HL-60 (cell line): ENCODE results near the gene SCUBE2.

Source experiments
- DNase-seq, 2 experiments: peaks; one replicate each; pipeline ENCODE4 v3.0.0-alpha.2; 2010 to 2020; ENCODE audit warnings: low read depth in 1 of 2, low spot score in 1 of 2
- H3K27ac ChIP-seq: fragments of 250-450 bp; sonication (Bioruptor Pico); replicated peaks from 2 replicates; pipeline ENCODE4 v1.5.1; 2020; ENCODE audit warnings: mild to moderate bottlenecking, moderate library complexity
- H3K27me3 ChIP-seq: fragments of 250-450 bp; sonication (Bioruptor Pico); 2 replicates; pipeline ENCODE4 v1.5.1; 2021; ENCODE audit warnings: mild to moderate bottlenecking, moderate library complexity; ENCODE audit not compliant: insufficient read depth, poor library complexity, severe bottlenecking
- H3K4me3 ChIP-seq: replicated peaks from 2 replicates; pipeline ENCODE4 v1.5.1; 2011; ENCODE audit warnings: mild to moderate bottlenecking, control low read depth, low read length; ENCODE audit not compliant: insufficient read depth
- GABPA ChIP-seq: IDR thresholded peaks from 2 replicates; pipeline ENCODE4 v1.6.1; 2012; ENCODE audit warnings: low read depth
- POLR2AphosphoS5 ChIP-seq: IDR thresholded peaks from 2 replicates; pipeline ENCODE4 v1.6.1; 2012; ENCODE audit warnings: low read depth
- SPI1 ChIP-seq: IDR thresholded peaks from 2 replicates; pipeline ENCODE4 v1.6.1; 2012; ENCODE audit warnings: low read depth, mild to moderate bottlenecking, borderline replicate concordance
- TF ChIP-seq, protein P1 (sequence below): IDR thresholded peaks from one replicate; pipeline ENCODE4 v1.5.1; 2011; ENCODE audit warnings: low read length, control low read depth, inconsistent platforms; ENCODE audit not compliant: insufficient read depth
- TF ChIP-seq, protein P2 (sequence below): IDR thresholded peaks from 2 replicates; pipeline ENCODE4 v1.6.1; 2012; ENCODE audit warnings: low read depth; ENCODE audit not compliant: insufficient replicate concordance

Gene SCUBE2

DNA sequence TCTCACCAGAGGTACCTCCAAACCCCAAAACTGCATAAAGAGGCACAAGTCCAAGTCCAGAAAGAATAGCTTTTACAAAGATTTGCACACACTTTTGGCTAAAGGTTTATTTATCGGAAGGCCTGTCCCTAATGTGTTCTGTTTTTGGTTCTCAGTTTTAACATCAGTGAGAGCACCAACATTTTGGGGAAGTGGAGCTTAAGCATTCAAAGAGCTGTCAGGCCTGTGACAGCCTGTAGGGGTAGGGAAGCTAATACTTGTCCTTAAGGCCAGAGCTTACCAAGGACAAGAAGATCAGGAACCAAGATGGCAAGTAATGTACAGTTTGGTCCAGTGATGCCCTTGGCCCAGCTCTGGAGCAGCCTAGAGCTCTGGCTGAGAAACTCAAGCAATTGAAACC, 38.9 kb upstream of the SCUBE2 start:
- Histone ChIP-seq H3K27ac (no peak overlapping the region), H3K4me3 (no peak overlapping the region), H3K27me3 (no peaks in the 10 kb centered on the region)
- peak in 1 of 2 experiments; percentile 55 for DNase-seq
- TF ChIP-seq, protein P1, sequence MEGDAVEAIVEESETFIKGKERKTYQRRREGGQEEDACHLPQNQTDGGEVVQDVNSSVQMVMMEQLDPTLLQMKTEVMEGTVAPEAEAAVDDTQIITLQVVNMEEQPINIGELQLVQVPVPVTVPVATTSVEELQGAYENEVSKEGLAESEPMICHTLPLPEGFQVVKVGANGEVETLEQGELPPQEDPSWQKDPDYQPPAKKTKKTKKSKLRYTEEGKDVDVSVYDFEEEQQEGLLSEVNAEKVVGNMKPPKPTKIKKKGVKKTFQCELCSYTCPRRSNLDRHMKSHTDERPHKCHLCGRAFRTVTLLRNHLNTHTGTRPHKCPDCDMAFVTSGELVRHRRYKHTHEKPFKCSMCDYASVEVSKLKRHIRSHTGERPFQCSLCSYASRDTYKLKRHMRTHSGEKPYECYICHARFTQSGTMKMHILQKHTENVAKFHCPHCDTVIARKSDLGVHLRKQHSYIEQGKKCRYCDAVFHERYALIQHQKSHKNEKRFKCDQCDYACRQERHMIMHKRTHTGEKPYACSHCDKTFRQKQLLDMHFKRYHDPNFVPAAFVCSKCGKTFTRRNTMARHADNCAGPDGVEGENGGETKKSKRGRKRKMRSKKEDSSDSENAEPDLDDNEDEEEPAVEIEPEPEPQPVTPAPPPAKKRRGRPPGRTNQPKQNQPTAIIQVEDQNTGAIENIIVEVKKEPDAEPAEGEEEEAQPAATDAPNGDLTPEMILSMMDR: peak; percentile 15
- TF ChIP-seq, protein P2, sequence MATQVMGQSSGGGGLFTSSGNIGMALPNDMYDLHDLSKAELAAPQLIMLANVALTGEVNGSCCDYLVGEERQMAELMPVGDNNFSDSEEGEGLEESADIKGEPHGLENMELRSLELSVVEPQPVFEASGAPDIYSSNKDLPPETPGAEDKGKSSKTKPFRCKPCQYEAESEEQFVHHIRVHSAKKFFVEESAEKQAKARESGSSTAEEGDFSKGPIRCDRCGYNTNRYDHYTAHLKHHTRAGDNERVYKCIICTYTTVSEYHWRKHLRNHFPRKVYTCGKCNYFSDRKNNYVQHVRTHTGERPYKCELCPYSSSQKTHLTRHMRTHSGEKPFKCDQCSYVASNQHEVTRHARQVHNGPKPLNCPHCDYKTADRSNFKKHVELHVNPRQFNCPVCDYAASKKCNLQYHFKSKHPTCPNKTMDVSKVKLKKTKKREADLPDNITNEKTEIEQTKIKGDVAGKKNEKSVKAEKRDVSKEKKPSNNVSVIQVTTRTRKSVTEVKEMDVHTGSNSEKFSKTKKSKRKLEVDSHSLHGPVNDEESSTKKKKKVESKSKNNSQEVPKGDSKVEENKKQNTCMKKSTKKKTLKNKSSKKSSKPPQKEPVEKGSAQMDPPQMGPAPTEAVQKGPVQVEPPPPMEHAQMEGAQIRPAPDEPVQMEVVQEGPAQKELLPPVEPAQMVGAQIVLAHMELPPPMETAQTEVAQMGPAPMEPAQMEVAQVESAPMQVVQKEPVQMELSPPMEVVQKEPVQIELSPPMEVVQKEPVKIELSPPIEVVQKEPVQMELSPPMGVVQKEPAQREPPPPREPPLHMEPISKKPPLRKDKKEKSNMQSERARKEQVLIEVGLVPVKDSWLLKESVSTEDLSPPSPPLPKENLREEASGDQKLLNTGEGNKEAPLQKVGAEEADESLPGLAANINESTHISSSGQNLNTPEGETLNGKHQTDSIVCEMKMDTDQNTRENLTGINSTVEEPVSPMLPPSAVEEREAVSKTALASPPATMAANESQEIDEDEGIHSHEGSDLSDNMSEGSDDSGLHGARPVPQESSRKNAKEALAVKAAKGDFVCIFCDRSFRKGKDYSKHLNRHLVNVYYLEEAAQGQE: no peak
- peak; percentile 97 for TF ChIP-seq SPI1

DNA sequence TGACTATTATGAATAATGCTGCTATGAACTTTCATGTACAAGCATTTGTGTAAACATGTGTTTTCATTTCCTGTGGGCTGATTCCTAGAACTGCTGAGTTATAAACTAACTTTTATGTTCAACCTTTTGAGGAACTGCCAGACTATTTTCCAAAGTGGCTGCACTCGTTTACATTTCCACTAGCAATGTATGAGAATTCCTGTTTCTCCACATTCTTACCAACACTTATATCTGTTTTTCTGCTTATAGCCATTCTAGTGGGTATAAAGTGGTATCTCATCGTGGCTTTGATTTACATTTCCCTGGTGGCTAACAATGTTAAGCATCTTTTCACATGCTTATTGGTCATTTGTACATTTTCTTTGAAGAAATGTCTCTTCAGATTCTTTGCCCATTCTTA, 35.2 kb upstream of the SCUBE2 start:
- Histone ChIP-seq H3K27ac (no peak overlapping the region), H3K27me3 (no peaks in the 10 kb centered on the region), H3K4me3 (no peak overlapping the region)
- TF ChIP-seq POLR2AphosphoS5 (no peak), GABPA (no peak), SPI1 (no peak)
- TF ChIP-seq, protein P2: no peak
- TF ChIP-seq, protein P1: no peak
- no peak for DNase-seq

DNA sequence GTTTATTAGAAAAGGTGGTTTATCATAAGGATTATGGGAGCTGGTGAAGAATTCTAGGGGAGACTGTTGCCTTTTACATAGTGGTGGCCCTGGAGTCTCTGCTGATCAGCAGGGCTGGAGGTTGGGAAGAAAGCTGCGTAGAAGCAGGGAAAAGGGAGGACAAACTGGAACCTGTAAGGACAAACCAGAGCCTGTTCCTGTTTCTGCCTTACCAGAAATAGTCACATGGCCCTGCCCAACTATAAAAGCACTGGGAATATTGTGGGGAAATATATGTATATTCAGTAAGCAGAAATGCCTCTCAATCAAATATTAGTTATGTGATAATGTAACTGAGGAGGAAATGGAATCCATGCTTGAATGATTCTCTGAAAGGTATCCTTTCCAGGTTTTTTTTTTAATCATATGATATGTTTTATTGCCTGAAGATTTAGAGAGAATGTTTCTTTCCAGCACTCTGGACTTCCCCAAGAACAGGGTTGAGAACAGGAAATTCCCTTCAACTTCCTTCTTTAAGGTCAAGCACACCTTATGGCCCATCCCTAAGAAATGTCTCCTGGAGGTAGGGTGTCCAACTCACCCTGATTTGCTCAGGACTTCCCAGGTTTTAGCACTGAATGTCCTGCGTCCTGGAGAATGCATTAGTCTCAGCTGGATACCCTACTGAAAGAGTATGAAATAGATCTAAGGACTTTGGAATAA, 33.9 kb upstream of the SCUBE2 start:
- H3K27ac ChIP-seq: no peak overlapping the region
- no peaks in the 10 kb centered on the region for H3K27me3 ChIP-seq
- DNase-seq: no peak
- H3K4me3 ChIP-seq: no peak overlapping the region
- TF ChIP-seq, protein P2: no peak
- TF ChIP-seq, protein P1: no peak
- TF ChIP-seq POLR2AphosphoS5 (no peak), GABPA (no peak), SPI1 (no peak)
